SU-DHL-6 (cell line): Measurements from ENCODE around the gene SIAE.

ENCODE experiments used
- H2AFZ ChIP-seq: fragments of 200-600 bp; sonication (generic); 2 replicates; pipeline ENCODE4 v1.6.1; 2014; ENCODE audit warnings: low read depth, mild to moderate bottlenecking, moderate library complexity, mixed read lengths, antibody characterized with exemption, low read length; ENCODE audit not compliant: severe bottlenecking
- H3F3A ChIP-seq: fragments of 200-600 bp; shearing (Covaris generic); 2 replicates; pipeline ENCODE4 v1.6.0; 2016; ENCODE audit warnings: antibody characterized with exemption, mild to moderate bottlenecking; ENCODE audit not compliant: insufficient read depth
- H3K27ac ChIP-seq: fragments of 200-600 bp; sonication (generic); 2 replicates; pipeline ENCODE4 v1.5.1; 2016; ENCODE audit warnings: low read depth, mild to moderate bottlenecking, low read length, moderate library complexity, mixed read lengths
- H3K27me3 ChIP-seq: fragments of 200-600 bp; sonication (generic), shearing (Covaris generic); 2 replicates; pipeline ENCODE4 v1.6.0; 2014; ENCODE audit warnings: mild to moderate bottlenecking, low read length
- H3K36me3 ChIP-seq: fragments of 200-600 bp; sonication (generic); 2 replicates; pipeline ENCODE4 v1.6.1; 2014; ENCODE audit warnings: mild to moderate bottlenecking, low read length, mixed read lengths
- H3K4me2 ChIP-seq: fragments of 300-600, 200-600 bp; shearing (Covaris generic), sonication (generic); 2 replicates; pipeline ENCODE4 v1.6.0; 2014; ENCODE audit warnings: low read length, low read depth, mild to moderate bottlenecking; ENCODE audit not compliant: poor library complexity, severe bottlenecking
- H3K4me3 ChIP-seq: fragments of 200-600 bp; sonication (generic); 2 replicates; pipeline ENCODE4 v1.5.1; 2014; ENCODE audit warnings: antibody characterized with exemption, low read length, mild to moderate bottlenecking, mixed read lengths; ENCODE audit not compliant: insufficient read depth, poor library complexity, severe bottlenecking
- H3K79me2 ChIP-seq: fragments of 200-600 bp; sonication (generic); 2 replicates; pipeline ENCODE4 v1.6.1; 2014; ENCODE audit warnings: mild to moderate bottlenecking, low read length, moderate library complexity; ENCODE audit not compliant: insufficient read depth
- H3K9ac ChIP-seq: fragments of 200-600 bp; sonication (generic); 2 replicates; pipeline ENCODE4 v1.7.0; 2014; ENCODE audit warnings: mild to moderate bottlenecking, low read length
- H3K9me2 ChIP-seq: fragments of 200-600 bp; sonication (generic); replicated peaks from 2 replicates; pipeline ENCODE4 v1.6.1; 2014; ENCODE audit warnings: low read length; ENCODE audit not compliant: insufficient read depth
- H3K9me3 ChIP-seq: fragments of 200-600 bp; sonication (generic); 2 replicates; pipeline ENCODE4 v1.6.1; 2014; ENCODE audit warnings: low read length, mixed read lengths; ENCODE audit not compliant: insufficient read depth
- H4K20me1 ChIP-seq: fragments of 200-600 bp; sonication (generic); 2 replicates; pipeline ENCODE4 v1.6.1; 2014; ENCODE audit warnings: low read depth, mild to moderate bottlenecking, antibody characterized with exemption, low read length, moderate library complexity, mixed read lengths
- EZH2phosphoT487 ChIP-seq: fragments of 200-600 bp; sonication (generic), shearing (Covaris generic); conservative IDR thresholded peaks from 2 replicates; pipeline ENCODE4 v1.6.1; 2018; ENCODE audit warnings: mild to moderate bottlenecking, antibody characterized with exemption, low read length, moderate library complexity, mixed read lengths
- TF ChIP-seq, protein P1 (sequence below): fragments of 200-600 bp; sonication (generic); IDR thresholded peaks from one replicate; pipeline ENCODE4 v1.5.1; 2017; ENCODE audit warnings: antibody characterized with exemption, mild to moderate bottlenecking, low read length, moderate library complexity; ENCODE audit not compliant: insufficient read depth, poor library complexity, severe bottlenecking

Gene SIAE

DNA sequence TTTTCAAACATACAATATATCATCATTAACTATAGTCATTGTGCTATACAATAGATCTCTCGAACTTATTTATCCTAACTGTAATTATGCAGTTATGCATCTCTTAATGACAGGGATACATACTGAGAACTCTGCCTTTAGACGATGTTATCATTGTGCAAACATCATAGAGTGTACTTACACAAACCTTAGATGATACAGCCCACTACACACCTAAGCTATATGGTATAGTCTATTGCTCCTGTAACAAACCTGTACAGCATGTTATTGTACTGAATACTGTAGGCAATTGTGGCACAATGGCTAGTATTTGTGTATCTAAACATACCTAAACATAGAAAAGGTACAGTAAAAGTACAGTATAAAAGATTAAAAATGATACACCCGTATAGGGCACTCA lies 38.9 kb upstream of the SIAE start:
- TF ChIP-seq, protein P1, sequence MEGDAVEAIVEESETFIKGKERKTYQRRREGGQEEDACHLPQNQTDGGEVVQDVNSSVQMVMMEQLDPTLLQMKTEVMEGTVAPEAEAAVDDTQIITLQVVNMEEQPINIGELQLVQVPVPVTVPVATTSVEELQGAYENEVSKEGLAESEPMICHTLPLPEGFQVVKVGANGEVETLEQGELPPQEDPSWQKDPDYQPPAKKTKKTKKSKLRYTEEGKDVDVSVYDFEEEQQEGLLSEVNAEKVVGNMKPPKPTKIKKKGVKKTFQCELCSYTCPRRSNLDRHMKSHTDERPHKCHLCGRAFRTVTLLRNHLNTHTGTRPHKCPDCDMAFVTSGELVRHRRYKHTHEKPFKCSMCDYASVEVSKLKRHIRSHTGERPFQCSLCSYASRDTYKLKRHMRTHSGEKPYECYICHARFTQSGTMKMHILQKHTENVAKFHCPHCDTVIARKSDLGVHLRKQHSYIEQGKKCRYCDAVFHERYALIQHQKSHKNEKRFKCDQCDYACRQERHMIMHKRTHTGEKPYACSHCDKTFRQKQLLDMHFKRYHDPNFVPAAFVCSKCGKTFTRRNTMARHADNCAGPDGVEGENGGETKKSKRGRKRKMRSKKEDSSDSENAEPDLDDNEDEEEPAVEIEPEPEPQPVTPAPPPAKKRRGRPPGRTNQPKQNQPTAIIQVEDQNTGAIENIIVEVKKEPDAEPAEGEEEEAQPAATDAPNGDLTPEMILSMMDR, result no peak
- TF ChIP-seq EZH2phosphoT487, result no peak
- H4K20me1 ChIP-seq, result no peaks in the 10 kb centered on the region
- no peak overlapping the region for H2AFZ ChIP-seq

DNA sequence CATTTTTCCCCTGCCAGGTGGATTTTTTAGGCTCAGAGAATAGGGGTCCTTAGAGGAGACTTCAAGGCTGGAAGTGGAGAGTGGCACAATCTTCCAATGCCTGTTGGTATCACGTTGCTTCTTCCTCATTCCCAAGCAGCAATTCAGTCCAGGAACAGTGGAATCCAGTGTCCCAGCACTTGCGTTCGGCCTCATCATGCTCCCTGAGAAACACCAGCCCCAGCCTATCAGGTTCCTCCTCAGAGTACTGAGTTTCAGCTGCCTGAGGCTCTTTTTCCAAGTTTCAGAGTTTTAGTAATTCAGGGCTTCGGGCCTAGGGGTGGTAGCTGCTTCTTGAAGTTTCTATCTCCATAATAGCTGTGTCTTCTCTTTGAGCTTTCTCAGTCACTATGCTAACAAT lies 34.3 kb upstream of the SIAE start:
- no peak overlapping the region for H3K4me2 ChIP-seq
- no peaks in the 10 kb centered on the region for H3K79me2 ChIP-seq
- no peaks in the 10 kb centered on the region for H3K27me3 ChIP-seq
- H3K9me3 ChIP-seq, result no peaks in the 10 kb centered on the region
- H3K27ac ChIP-seq, result no peak overlapping the region
- no peak overlapping the region for H3K4me3 ChIP-seq
- H3F3A ChIP-seq, result no peaks in the 10 kb centered on the region
- no peaks in the 10 kb centered on the region for H4K20me1 ChIP-seq
- H3K9me2 ChIP-seq, result no peaks in the 10 kb centered on the region
- H2AFZ ChIP-seq, result no peak overlapping the region
- H3K9ac ChIP-seq, result no peak overlapping the region
- H3K36me3 ChIP-seq, result no peaks in the 10 kb centered on the region
- TF ChIP-seq, protein P1, result no peak
- TF ChIP-seq EZH2phosphoT487, result no peak

More for the DNA sequence above, 38.9 kb upstream of the SIAE start:
- Histone ChIP-seq H3K4me3 (no peak overlapping the region), H3K4me2 (no peak overlapping the region), H3F3A (no peaks in the 10 kb centered on the region), H3K27ac (no peak overlapping the region), H3K27me3 (no peaks in the 10 kb centered on the region), H3K9me2 (no peaks in the 10 kb centered on the region), H3K79me2 (no peaks in the 10 kb centered on the region), H3K9me3 (no peaks in the 10 kb centered on the region), H3K36me3 (no peaks in the 10 kb centered on the region), H3K9ac (no peak overlapping the region)

DNA sequence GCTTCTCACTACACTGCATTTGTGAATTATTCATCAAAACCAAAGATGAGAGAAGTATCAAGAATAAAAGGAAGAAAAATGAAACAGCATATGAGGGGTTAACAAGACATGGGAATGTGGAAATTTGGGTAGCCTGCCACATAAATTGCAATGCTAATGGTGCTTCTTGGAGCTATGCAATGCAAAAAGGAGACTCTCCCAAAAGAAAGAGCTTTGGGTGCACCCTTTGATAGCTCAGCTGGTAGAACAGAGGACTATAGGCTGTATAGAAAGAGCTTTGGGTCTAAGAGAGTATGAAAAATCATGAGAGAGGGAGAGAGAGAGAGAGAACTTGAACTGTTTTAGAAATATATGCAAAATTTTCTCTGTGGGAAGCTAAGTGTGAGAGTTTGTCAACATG lies 26.5 kb upstream of the SIAE start:
- Histone ChIP-seq H2AFZ (no peak overlapping the region), H3K9me3 (no peaks in the 10 kb centered on the region), H3F3A (no peaks in the 10 kb centered on the region), H3K36me3 (no peaks in the 10 kb centered on the region), H3K9me2 (no peaks in the 10 kb centered on the region), H3K27me3 (no peaks in the 10 kb centered on the region), H4K20me1 (no peaks in the 10 kb centered on the region), H3K79me2 (no peaks in the 10 kb centered on the region), H3K4me2 (no peak overlapping the region), H3K9ac (no peak overlapping the region), H3K27ac (no peak overlapping the region), H3K4me3 (no peak overlapping the region)
- TF ChIP-seq EZH2phosphoT487, result no peak
- TF ChIP-seq, protein P1, result no peak
